Activated CD8-positive, alpha-beta memory T cell treated with anti-CD3 and anti-CD28 coated beads for 36 hours (primary cell): ENCODE measurements around the gene GJA4. TPM values are rescaled to one million over a fixed set of nuclear protein-coding genes. Genes with fewer than 3 reads are reported as not detected.
"Not testable (repeated sequence)": the region's sequence is repeated elsewhere in the genome, so short reads cannot be mapped to it uniquely, and the experiment has no call there.

Experiments
- CTCF ChIA-PET: fragments of 350-600 bp; sonication (Branson Sonifier 250); formaldehyde crosslinking; loops from one replicate; lab custom pipeline; 2021; ENCODE audit warnings: antibody characterized with exemption; lab: Charles Lee
- POLR2A ChIA-PET: fragments of 350-600 bp; sonication (Branson Sonifier 250); formaldehyde crosslinking; loops from one replicate; lab custom pipeline; 2021; ENCODE audit warnings: antibody characterized with exemption; lab: Charles Lee
- total RNA-seq, 2 experiments: library from RNA; stranded (reverse); gene quantifications; one replicate each; pipeline ENCODE4 v1.2.3, GENCODE V29; 2021

The GJA4 gene
- total RNA-seq, 2 experiments from 2014 or later: not detected

DNA sequence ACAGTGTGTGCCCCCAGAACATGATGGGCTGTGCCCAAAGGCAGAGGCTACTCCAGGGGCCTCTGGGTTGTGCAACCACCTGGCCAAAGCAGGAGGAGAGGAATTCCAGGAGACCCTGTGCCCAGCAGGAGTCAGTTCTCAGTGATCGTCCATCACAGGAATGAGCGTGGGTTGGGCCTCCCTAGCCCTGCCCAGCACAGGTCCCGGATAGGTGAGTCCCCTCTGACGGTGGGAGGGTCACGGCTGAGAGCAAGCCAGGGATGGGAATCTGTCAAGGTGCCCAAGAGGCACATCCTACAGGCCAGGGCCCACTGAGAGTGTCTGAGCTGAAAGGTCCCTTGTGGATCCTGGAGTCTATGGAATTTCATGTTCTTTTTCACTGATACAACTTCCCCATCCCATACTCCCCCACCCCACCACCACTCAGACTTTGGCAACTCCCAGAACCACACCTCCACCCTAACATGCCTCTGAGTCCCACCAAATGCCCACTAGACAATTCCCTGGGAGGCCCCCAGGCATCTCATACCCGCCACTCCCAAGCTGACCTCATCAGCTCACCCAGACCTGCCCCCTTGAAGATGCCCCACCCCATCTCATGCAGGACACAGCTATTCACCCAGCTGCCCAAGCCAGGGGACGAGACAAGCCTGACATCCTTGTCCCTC is 30.2 kb upstream of the GJA4 start:
- POLR2A ChIA-PET: no interaction called here
- CTCF ChIA-PET: no interaction called here

DNA sequence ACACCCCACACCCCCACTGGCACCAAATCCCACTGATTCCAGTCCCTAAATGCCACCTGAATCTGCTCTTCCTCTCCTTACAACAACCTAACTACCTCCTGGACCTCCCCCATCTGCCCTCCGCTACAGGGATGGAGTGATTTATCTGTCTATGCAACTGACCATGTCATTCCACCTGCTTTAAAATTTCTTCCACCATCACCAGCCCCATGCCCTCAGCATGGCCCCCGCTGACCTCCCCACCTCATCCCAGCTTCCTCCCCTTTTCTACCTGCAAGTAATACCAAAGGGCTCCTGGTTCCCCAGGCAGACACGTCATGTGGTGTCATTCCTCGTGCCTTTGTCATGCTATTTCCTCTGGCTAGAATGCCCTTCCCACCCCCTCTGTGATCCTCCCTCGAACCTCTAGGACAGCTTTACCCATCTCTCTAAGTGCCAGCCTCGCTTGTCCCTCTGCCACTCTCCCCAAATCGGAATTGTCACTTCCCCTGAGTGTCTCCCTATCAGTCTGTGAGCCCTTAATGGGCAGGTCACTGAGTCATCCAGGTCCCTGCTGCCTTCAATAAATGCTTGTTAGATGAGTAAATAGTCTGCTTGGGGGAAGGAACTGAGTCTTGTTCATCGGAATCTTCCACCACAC is 29.5 kb upstream of the GJA4 start:
- POLR2A ChIA-PET: no interaction called here

GRCh38 chr1:34768856-34769255 is 23.9 kb upstream of the GJA4 start:
- POLR2A ChIA-PET: no interaction called here
- CTCF ChIA-PET: no interaction called here

More for the DNA sequence above, 29.5 kb upstream of the GJA4 start:
- CTCF ChIA-PET: no interaction called here

- ChIA-PET CTCF (no interaction called here), POLR2A (no interaction called here)
Observed at GRCh38 chr1:34770891-34771504, 21.8 kb upstream of the GJA4 start.

DNA sequence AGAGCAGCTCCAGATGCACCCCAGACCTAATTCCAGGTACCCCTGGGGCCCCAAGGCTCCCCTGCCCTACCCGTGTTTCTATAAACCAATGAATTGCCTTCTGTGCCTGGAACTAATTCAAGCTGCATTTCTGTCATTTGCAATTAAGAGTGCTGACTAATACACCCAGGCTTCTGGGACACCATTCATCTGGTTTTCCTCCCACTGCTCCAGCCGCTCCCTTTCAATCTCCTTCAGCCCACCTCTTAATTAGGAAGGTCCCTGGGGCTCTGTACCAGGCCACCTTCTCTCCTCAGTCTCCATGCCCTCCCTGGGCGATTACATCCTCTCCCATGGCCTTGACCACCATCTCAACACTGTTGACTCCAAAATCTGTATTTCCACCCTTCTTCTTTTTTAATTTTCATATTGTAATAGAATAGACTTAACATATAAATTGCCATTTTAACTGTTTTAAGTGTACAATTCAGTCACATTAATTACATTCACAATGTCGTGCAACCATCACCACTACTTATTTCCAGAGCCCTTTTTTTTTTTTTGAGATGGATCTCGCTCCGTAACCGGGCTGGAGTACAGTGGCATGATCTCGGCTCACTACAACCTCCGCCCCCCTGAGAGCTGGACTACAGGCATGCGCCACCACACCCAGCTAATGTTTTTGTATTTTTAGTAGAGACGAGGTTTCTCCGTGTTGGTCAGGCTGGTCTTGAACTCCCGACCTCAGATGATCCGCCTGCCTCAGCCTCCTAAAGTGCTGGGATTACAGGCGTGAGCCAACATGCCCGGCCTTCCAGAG is 21.0 kb upstream of the GJA4 start:
- ChIA-PET CTCF (no interaction called here), POLR2A (no interaction called here)

DNA sequence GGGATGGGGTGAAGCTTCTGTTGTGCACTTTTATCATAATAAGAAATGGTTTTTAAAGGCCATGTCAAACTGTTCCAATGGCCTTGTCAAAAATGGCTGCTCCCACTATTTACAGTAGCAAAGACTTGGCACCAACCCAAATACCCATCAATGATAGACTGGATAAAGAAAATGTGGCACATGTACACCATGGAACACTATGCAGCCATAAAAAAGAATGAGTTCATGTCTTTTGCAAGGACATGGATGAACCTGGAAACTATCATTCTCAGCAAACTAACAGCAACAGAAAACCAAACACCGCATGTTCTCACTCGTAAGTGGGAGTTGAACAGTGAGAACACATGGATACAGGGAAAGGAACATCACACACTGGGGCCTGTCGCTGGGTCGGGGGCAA is 19.7 kb upstream of the GJA4 start:
- CTCF ChIA-PET, POLR2A ChIA-PET: not testable (repeated sequence)

GRCh38 chr1:34774957-34775356 is 17.8 kb upstream of the GJA4 start:
- CTCF ChIA-PET: no interaction called here
- POLR2A ChIA-PET: no interaction called here

GRCh38 chr1:34776911-34777310 is 15.9 kb upstream of the GJA4 start:
- CTCF ChIA-PET: interaction anchor here (1.1 to 1.3 kb wide), 2 partner anchors 8 to 75 kb away, joined by 3 read pairs; no protein-coding TSS in a partner anchor
- POLR2A ChIA-PET: no interaction called here

DNA sequence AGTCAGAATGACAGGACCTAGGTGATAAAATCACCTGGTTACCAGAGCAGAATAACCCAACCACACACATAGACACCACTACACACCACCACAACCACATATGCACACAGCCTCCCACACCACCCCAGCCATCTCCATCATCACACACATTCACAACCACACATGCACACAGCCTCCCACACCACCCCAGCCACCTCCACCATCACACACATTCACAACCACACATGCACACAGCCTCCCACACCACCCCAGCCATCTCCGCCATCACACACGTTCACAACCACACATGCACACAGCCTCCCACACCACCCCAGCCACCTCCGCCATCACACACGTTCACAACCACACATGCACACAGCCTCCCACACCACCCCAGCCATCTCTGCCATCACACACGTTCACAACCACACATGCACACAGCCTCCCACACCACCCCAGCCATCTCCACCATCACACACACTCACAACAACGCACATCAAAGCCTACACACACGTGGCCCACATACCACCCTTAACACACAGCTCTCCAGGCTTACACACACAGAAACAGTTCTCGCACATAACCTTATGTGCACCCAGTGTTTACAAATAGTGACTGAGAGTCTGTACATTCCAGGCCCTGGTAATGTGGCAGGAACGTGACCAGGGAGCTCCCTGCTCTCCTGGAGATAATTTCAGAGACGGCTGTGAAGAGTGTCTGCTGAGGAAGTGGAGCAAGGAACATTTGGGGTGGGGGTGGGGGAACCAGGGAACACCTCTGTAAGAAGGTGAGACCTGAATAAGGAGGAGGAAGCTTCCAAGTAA is 15.1 kb upstream of the GJA4 start:
- ChIA-PET POLR2A (no interaction called here), CTCF (no interaction called here)

- ChIA-PET POLR2A (no interaction called here), CTCF (no interaction called here)
Observed at GRCh38 chr1:34778381-34778780, 14.4 kb upstream of the GJA4 start.

GRCh38 chr1:34779005-34779404 is 13.8 kb upstream of the GJA4 start:
- POLR2A ChIA-PET: no interaction called here
- CTCF ChIA-PET: no interaction called here

GRCh38 chr1:34779526-34779925 is 13.3 kb upstream of the GJA4 start:
- CTCF ChIA-PET: no interaction called here
- POLR2A ChIA-PET: no interaction called here

DNA sequence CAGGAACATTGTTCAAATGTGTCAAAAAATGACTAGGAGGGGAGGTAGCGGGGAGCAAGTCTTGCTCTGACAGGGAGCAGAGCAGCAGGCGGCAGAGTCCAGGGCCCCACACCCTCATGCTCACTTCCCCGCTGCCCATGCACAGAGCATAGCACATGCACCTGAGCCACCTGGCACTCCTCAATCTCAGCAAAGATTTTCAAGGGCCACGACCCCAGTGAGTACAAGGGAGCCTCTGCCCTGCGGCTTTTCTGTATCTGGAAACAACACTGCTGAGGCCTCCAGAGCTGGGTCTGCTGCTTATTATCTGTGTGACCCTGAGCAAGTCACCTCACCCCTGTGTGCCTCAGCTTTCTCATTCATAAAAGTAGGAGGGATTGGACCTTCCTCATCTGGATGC is 12.8 kb upstream of the GJA4 start:
- ChIA-PET POLR2A (no interaction called here), CTCF (no interaction called here)

DNA sequence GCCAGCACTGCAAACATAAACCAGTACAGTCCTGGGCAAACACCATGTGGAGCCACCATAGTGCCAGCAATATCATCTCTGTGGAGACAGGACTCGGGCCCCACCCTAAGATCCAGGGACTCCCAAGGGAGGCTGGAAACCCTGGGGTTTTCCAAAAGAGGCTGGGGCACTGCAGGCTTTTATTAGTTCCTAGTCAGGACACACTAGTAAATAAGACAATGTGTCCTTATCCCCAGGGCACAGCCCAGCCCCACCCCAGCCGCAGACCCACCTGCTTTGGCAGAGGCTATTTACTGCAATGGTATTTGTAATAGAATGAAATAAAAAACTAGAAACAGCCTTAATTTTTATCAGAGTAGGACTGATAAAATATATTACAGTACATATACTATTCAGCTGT is 12.3 kb upstream of the GJA4 start:
- ChIA-PET POLR2A (no interaction called here), CTCF (no interaction called here)

DNA sequence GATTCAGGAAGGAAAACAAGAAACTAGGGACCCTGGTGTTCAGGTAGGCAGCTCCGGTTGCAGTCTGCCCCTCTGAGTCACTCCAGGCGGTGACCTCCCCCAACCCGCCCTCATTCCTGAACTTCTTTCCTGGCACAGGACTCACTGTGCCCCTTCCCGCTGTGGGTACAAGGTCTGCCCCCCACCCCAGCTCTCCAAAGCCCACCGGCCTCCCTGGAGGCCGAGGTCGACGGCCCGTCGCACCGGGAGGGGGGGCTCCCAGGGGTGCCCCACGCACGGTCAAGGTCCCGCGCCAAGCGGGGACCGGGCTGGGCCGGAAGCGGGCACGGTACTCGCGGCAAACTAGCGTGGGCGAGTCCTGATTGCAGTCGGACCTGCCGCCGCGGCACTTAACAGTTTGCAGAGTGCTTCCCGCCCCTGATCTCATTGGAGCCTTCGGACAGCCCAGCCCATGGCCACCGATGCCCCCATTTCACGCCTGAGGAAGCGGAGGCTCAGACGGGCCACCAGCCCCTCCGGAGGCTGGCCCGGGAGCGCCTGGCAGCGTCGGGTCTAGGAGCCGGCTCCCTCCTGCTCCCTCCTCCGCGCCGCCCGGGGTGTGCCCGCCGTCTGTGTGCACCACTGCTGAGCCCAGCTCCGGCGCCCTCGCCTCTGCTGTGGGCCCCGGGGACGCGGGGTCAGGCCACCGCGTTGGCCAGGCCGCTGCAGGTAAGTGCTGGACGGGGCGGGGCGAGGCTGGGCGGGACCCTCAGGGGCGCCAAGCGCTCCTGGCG is 11.5 kb upstream of the GJA4 start, which contains the start of gene GJB3:
Gene GJB3, plus strand, starts transcription at position 144 of the 773 bp plus-strand sequence. CDS start 3,549 bp downstream, outside the sequence.
- POLR2A ChIA-PET: no interaction called here
- CTCF ChIA-PET: interaction anchor here (1.0 to 1.9 kb wide), 2 partner anchors 71 to 88 kb away, joined by 3 to 10 read pairs; no protein-coding TSS in a partner anchor

DNA sequence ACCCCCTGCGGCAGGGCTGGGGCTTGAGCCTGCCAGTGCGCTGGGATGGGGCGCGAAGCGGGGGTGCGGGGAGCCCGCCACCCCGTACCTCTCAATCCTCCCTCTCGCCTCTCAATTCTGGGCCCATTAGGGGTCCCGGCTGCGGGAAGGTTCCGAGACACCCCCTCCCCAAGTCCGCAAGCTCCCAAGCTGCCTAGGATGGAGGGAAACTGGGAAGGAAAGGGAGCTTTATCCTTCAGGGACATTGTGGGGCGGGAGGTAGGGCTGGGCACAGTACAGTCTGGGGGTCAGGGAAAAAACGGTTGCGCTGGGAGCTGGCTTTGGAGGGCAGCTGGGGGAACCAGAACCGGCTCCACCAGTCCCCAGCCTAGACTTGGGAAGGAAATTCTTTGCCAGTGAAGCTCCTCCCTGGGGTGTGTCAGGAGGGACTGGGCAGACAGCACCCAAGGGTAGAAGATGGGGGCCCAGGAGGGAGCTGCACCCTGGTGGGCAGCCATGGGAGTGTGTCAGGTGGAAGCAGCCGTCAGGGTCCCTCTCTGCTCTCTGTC is 10.9 kb upstream of the GJA4 start:
- ChIA-PET CTCF (interaction anchor here (0.8 to 1.9 kb wide), 3 partner anchors 15 to 87 kb away, joined by 3 to 10 read pairs (median 3); no protein-coding TSS in a partner anchor), POLR2A (no interaction called here)

GRCh38 chr1:34784751-34785221 is 8.0 kb upstream of the GJA4 start:
- POLR2A ChIA-PET: no interaction called here
- CTCF ChIA-PET: interaction anchor here (0.8 to 1.5 kb wide), 2 partner anchors 9 to 68 kb away, joined by 3 to 8 read pairs; no protein-coding TSS in a partner anchor
